Fibroblast of the aortic adventitia (primary cell): ENCODE measurements around the gene LIPC. TPM values are rescaled to one million over a fixed set of nuclear protein-coding genes. Genes with fewer than 3 reads are reported as not detected.

Source experiments
- DNase-seq: peaks from one replicate; pipeline ENCODE4 v3.0.0-alpha.2; 2010; ENCODE audit warnings: low read depth
- H3K4me3 ChIP-seq: 2 replicates; pipeline ENCODE4 v1.5.1; 2011; ENCODE audit warnings: low read depth, mild to moderate bottlenecking, control low read depth, low read length, moderate library complexity
- CTCF ChIP-seq: IDR thresholded peaks from 2 replicates; pipeline ENCODE4 v1.5.1; 2011; ENCODE audit warnings: mild to moderate bottlenecking, low read length, control low read depth, inconsistent platforms; ENCODE audit not compliant: insufficient read depth
- total RNA-seq: library from RNA; depleted of rRNA; stranded (reverse); fragments of >200 nt; gene quantifications from 2 replicates; pipeline ENCODE4 v1.2.3, GENCODE V29; 2012; ENCODE audit warnings: low replicate concordance

Gene LIPC
- total RNA-seq, 1 donor: 0.90 TPM

DNA sequence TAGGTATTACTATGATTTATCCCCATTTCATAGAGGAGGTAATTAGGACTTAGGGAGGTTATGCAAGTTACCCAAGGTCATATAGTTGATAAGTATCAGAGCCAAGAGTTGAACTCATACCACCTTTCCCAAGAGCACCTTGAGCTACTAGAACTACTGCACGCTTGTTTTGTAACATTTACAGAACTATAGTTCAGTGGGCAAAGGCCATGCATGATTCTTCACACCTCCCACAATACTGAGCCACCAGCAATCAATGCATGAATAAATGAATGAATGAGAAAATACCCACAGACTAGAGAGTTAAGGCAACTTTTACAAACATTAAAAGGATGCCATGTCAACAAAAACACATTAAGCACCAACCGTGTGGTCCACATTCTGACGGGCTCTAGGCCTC lies 46.8 kb downstream of the LIPC start:
- no peak overlapping the region for H3K4me3 ChIP-seq
- no peak for DNase-seq

DNA sequence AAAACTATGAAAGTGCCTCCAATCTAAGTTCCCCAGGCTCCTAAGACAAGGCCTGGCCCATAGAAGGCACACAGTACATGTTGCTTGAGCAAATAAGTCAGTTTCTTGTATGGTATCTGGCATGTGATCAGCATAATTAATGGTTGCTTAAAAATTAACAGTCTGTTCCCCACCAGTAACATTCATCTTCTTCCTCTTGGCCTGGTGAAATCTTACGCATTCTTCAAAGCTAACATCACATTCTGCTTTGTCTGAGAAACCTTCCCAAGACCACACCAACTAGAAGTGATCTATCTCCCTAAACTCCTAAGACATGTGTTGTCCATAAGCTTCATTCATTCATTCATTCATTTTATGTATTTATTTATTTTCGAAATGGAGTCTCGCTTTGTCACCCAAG lies 48.1 kb downstream of the LIPC start:
- H3K4me3 ChIP-seq: no peak overlapping the region
- no peak for TF ChIP-seq CTCF
- DNase-seq: no peak

More for the DNA sequence above, 46.8 kb downstream of the LIPC start:
- no peak for TF ChIP-seq CTCF

GRCh38 chr15:58483376-58483775 lies 51.6 kb downstream of the LIPC start:
- no peak overlapping the region for H3K4me3 ChIP-seq
- no peak for DNase-seq
- no peak for TF ChIP-seq CTCF

GRCh38 chr15:58484791-58485600 lies 53.2 kb downstream of the LIPC start:
- no peak overlapping the region for H3K4me3 ChIP-seq
- no peak for TF ChIP-seq CTCF
- DNase-seq: no peak

DNA sequence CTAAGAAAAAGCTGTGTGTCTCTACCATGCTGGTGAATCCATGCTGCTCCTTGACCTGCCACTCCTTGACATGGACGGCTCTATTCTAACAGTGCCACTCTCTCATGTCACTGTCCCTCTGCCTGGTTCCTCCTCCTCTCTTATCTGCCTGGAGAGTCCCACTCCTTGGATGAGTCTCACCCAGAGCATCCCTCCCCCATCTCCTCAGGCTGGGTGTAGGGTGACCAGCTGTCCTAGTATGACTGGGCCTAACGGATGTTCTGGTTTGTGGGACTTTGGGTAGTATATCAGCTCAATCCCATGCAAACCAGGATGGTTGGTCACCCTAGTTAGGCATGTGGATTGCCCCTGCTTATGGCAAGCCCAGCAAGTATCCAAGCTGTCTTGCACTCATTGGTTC lies 54.3 kb downstream of the LIPC start:
- TF ChIP-seq CTCF: no peak
- no peak overlapping the region for H3K4me3 ChIP-seq
- no peak for DNase-seq

DNA sequence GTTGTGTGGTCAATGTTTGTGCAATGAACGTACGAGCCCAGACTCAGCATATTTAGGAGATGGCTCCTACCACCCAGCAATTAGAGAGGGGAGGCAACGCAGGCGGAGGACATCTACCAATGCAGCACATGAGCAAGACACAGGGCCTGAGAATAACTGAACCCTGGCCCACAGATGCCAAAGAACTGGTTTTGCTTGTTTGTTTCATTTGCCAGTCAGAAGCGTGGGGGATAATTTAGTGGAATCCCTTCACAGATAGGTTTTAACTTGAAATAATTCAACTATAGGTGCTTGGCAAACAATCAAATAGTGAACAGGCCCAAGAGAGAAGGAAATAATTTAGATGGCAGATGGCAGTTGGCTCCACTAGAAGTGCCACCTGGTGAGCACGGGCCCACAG lies 54.8 kb downstream of the LIPC start:
- no peak for TF ChIP-seq CTCF
- H3K4me3 ChIP-seq: no peak overlapping the region
- DNase-seq: no peak

DNA sequence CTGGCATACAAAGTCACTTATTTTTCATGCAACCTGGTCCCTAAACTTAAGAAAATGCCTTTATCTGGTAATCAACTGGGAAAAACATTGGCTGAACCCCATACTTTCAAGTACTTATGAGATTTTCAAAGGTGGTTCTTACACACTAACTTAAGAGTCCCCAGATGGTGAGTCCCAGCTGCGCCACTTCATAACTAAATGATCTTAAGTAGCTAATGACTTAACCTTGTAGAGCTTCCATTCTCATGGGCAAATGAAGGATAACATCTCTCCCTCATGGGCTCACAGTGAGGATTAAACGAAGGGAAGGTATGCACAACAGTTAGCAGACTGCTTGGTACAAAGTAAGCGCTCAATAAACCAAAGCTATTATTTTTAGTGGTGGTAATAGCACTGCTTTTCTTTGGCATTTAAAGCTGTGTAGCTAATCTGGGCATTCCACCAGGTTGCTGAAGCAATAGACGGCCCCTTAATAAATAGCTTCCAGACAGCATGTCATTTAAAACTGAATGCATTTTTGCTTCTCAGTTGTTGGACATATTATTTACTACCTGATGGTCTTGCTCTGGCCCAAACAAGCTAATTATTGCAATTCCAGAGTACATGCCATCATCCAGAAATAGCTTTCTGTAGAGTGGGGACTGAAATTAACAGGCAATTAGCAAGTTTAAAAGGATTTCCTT lies 55.4 kb downstream of the LIPC start:
- DNase-seq: peak; percentile 30
- no peak for TF ChIP-seq CTCF
- H3K4me3 ChIP-seq: no peak overlapping the region
